PC-3 (cell line): Measurements from ENCODE around the gene PSMD5. TPM values are rescaled to one million over a fixed set of nuclear protein-coding genes. Genes with fewer than 3 reads are reported as not detected.

ENCODE experiments used
- ATAC-seq: fragments of 200-7000 bp; cut with Tn5 transposase; 2 replicates; pipeline ENCODE4 v1.9.1; 2020; ENCODE audit warnings: mild to moderate bottlenecking, moderate library complexity
- BruUV-seq: library from RNA; stranded (reverse); fragments of 400-500 nt; replicated peaks from 2 replicates; lab custom pipeline; 2021; lab: Mats Ljungman, UMichigan
- CTCF ChIA-PET: fragments of 300-600 bp; sonication (Branson Sonifier 250); formaldehyde crosslinking; loops from one replicate; lab custom pipeline; 2022; ENCODE audit warnings: antibody characterized with exemption; lab: Charles Lee
- POLR2A ChIA-PET: fragments of 300-600 bp; sonication (Branson Sonifier 250); formaldehyde crosslinking; loops from one replicate; lab custom pipeline; 2022; ENCODE audit warnings: antibody characterized with exemption; ENCODE audit not compliant: unreplicated experiment; lab: Charles Lee
- DNase-seq: peaks from one replicate; pipeline ENCODE4 v3.0.0-alpha.2; 2015
- H2AFZ ChIP-seq: fragments of 300-600 bp; sonication (generic); 2 replicates; pipeline ENCODE4 v1.6.0; 2016; ENCODE audit warnings: antibody characterized with exemption, low read length
- H3F3A ChIP-seq: fragments of 300-600 bp; sonication (generic); one replicate; pipeline ENCODE4 v1.6.0; 2017; ENCODE audit warnings: antibody characterized with exemption, low read length, control low read depth, mild to moderate bottlenecking; ENCODE audit not compliant: unreplicated experiment
- H3K27ac ChIP-seq: fragments of 300-600 bp; sonication (generic); 2 replicates; pipeline ENCODE4 v1.5.1; 2016; ENCODE audit warnings: mild to moderate bottlenecking, low read length
- H3K27me3 ChIP-seq: fragments of 300-600 bp; sonication (generic); 2 replicates; pipeline ENCODE4 v1.6.1; 2016; ENCODE audit warnings: low read length, mixed read lengths
- H3K36me3 ChIP-seq: fragments of 300-600 bp; sonication (generic); 2 replicates; pipeline ENCODE4 v1.6.1; 2016; ENCODE audit warnings: low read depth, mixed run types, low read length, mixed read lengths
- H3K4me1 ChIP-seq: fragments of 300-600 bp; sonication (generic); 2 replicates; pipeline ENCODE4 v1.5.1; 2016; ENCODE audit warnings: low read length; ENCODE audit not compliant: insufficient read depth
- H3K4me2 ChIP-seq: fragments of 300-600 bp; sonication (generic); 2 replicates; pipeline ENCODE4 v1.6.0; 2016; ENCODE audit warnings: low read length
- H3K4me3 ChIP-seq: fragments of 300-600 bp; sonication (generic); 2 replicates; pipeline ENCODE4 v1.5.1; 2016; ENCODE audit warnings: mild to moderate bottlenecking, low read length, mixed read lengths
- H3K79me2 ChIP-seq: fragments of 300-600 bp; sonication (generic); 2 replicates; pipeline ENCODE4 v1.6.1; 2017; ENCODE audit warnings: low read length, mixed read lengths
- H3K9ac ChIP-seq: fragments of 300-600 bp; sonication (generic); 2 replicates; pipeline ENCODE4 v1.6.0; 2016; ENCODE audit warnings: mild to moderate bottlenecking, low read length
- H3K9me2 ChIP-seq: fragments of 300-600 bp; sonication (generic); replicated peaks from 2 replicates; pipeline ENCODE4 v1.6.1; 2016; ENCODE audit warnings: mixed run types, low read length, mixed read lengths
- H3K9me3 ChIP-seq: fragments of 300-600 bp; sonication (generic); 2 replicates; pipeline ENCODE4 v1.6.1; 2016; ENCODE audit warnings: low read length, mixed read lengths
- H4K20me1 ChIP-seq: fragments of 300-600 bp; sonication (generic); 2 replicates; pipeline ENCODE4 v1.6.1; 2016; ENCODE audit warnings: low read length, mixed read lengths
- CTCF ChIP-seq: fragments of 300-600 bp; sonication (generic); conservative IDR thresholded peaks from 2 replicates; pipeline ENCODE4 v1.5.1; 2017; ENCODE audit warnings: antibody characterized with exemption, low read depth, mild to moderate bottlenecking, low read length
- EZH2 ChIP-seq: fragments of 300-600 bp; sonication (generic); IDR thresholded peaks from one replicate; pipeline ENCODE4 v1.6.1; 2017; ENCODE audit warnings: antibody characterized with exemption, mild to moderate bottlenecking, low read length; ENCODE audit not compliant: unreplicated experiment
- EZH2phosphoT487 ChIP-seq: fragments of 300-600 bp; sonication (generic); IDR thresholded peaks from 2 replicates; pipeline ENCODE4 v1.6.1; 2018; ENCODE audit warnings: mild to moderate bottlenecking, antibody characterized with exemption, low read length, borderline replicate concordance
- intact Hi-C: fragments of 100-400 bp; cut with micrococcal nuclease; formaldehyde crosslinking; loops from 2 replicates; pipeline ENCODE4 v1.9.0; 2023
- total RNA-seq: library from RNA; depleted of rRNA; stranded (reverse); fragments of >200 nt; gene quantifications from 2 replicates; pipeline ENCODE4 v1.2.3, GENCODE V29; 2014

The PSMD5 gene
- total RNA-seq, 1 experiment from 2014 or later = 23.4 TPM

DNA sequence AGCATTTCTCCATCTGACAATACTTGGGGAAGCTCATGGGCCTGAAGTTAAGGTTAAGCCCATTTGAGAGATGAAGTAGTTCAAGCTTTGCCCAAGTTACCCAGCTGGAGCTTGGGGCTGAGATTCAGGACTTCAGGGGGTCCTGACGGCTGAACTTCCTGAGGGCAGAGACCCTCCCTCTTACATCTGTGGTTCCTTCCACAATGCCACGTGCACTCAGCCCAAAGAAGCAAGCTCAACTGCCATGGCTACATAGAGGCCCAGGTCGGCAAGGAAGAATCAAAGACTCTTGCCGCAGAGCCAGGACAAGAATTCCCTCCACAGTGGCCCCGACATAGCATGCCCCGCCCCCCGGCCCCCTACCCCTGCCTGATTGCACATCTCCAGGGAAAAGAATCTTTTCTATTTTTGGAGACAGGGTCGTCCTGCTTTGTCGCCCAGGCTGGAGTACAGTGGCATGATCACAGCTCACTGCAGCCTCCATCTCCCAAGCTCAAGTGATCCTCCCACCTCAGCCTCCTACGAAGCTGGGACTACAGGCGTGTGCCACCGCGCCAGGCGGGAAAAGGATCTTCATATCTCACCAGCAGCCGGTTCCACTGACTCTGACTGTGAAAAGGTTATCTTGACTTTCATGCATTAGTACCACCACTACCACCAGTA lies 25.1 kb upstream of the PSMD5 start:
- ChIA-PET POLR2A (no interaction called here), CTCF (interaction anchor here (0.6 kb wide), 1 partner anchor 101 kb away, joined by 3 read pairs; no protein-coding TSS in a partner anchor)
- TF ChIP-seq EZH2 (no peak), CTCF (no peak), EZH2phosphoT487 (no peak)
- peak overlapping the region; percentile 41; the same call in 1 of the 2 replicates for H3K27ac ChIP-seq
- H3K4me3 ChIP-seq = peak overlapping the region; percentile 52; the same call in 1 of the 2 replicates
- no peak for ATAC-seq
- peak overlapping the region; percentile 75 for H3K4me2 ChIP-seq
- no peaks in the 10 kb centered on the region for H3K9me3 ChIP-seq
- H2AFZ ChIP-seq = peak overlapping the region; percentile 77
- intact Hi-C loops = no loop called here
- peak overlapping the region; percentile 60 for H3K9ac ChIP-seq
- peaks cover 19% of the 10 kb centered on the region for H3K36me3 ChIP-seq
- no peak for DNase-seq
- peaks cover 7% of the 10 kb centered on the region for H3K4me1 ChIP-seq
- H3K27me3 ChIP-seq = no peaks in the 10 kb centered on the region
- BruUV-seq = no TSS peak
- no peaks in the 10 kb centered on the region for H4K20me1 ChIP-seq
- H3K79me2 ChIP-seq = peaks cover 2% of the 10 kb centered on the region; the same call in 1 of the 2 replicates
- no peaks in the 10 kb centered on the region for H3F3A ChIP-seq
- H3K9me2 ChIP-seq = no peaks in the 10 kb centered on the region

DNA sequence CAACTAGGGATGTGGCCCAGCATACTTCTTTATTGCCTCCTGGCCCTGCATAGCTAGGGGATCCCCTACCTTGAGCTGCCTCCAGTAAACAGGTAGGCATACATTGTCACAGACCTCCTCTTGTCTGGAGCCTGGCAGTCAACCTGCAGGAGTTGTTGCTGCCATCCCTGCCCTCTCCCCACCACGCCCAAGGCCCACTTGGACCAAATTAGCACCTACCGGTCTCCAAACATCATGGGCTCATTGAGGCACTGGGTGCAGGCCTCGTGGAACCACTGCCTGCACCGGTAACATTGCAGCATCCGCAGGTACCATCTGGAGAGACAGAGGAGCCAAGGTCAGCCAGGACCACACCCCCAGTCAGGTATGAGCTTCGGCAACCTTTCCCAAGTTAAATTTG lies 23.9 kb upstream of the PSMD5 start:
- ChIA-PET POLR2A (no interaction called here), CTCF (no interaction called here)
- Histone ChIP-seq H3K36me3 (peaks cover 12% of the 10 kb centered on the region), H3K79me2 (no peaks in the 10 kb centered on the region), H3K4me3 (no peak overlapping the region), H3K4me2 (no peak overlapping the region), H3F3A (no peaks in the 10 kb centered on the region), H3K9ac (no peak overlapping the region), H3K27me3 (no peaks in the 10 kb centered on the region), H2AFZ (no peak overlapping the region), H3K9me3 (no peaks in the 10 kb centered on the region), H3K27ac (no peak overlapping the region), H4K20me1 (no peaks in the 10 kb centered on the region), H3K9me2 (no peaks in the 10 kb centered on the region), H3K4me1 (peaks cover 6% of the 10 kb centered on the region)
- no peak for TF ChIP-seq EZH2phosphoT487
- TF ChIP-seq EZH2 = no peak
- TF ChIP-seq CTCF = no peak
- ATAC-seq (no peak), DNase-seq (no peak)
- no TSS peak for BruUV-seq
- intact Hi-C loops = no loop called here

DNA sequence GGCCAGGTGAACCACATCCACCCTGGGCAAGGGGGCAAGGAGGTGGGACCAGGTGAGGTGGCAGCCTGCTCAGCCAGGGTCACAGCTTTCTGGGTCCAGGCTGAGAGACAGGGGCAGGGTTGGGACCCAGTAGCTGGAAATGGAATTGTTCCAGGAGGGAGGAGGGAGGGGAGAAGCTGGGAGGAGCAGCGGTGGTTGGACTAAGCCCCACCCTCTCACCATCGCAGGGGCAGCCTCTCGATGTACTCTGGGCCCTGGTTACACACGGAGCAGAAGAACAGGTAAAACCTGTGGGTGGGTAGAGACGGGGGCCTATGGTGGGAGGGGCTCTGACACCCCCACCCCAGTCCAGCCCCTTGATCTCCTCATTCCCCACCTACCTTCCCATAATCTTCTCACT lies 23.1 kb upstream of the PSMD5 start:
- POLR2A ChIA-PET = no interaction called here
- TF ChIP-seq CTCF = no peak
- TF ChIP-seq EZH2phosphoT487 = no peak
- TF ChIP-seq EZH2 = no peak
- Histone ChIP-seq H3K27ac (no peak overlapping the region), H3K4me3 (no peak overlapping the region), H2AFZ (no peak overlapping the region), H3K4me1 (peaks cover 6% of the 10 kb centered on the region), H3K4me2 (no peak overlapping the region), H3K27me3 (no peaks in the 10 kb centered on the region), H3K9me2 (no peaks in the 10 kb centered on the region), H3K36me3 (peaks cover 5% of the 10 kb centered on the region; the same call in 1 of the 2 replicates), H3F3A (no peaks in the 10 kb centered on the region), H3K79me2 (no peaks in the 10 kb centered on the region), H3K9ac (no peak overlapping the region), H3K9me3 (no peaks in the 10 kb centered on the region), H4K20me1 (no peaks in the 10 kb centered on the region)
- CTCF ChIA-PET = no interaction called here
- ATAC-seq (no peak), DNase-seq (no peak)
- no TSS peak for BruUV-seq
- intact Hi-C loops = no loop called here
